Measurements from ENCODE around the gene SCAI. TPM values are rescaled to one million over a fixed set of nuclear protein-coding genes. Genes with fewer than 3 reads are reported as not detected.

The SCAI gene
- polyA plus RNA-seq, 2 of the 4 experiments (the other 2 are of a cell fraction), result 2.1 to 5.0 TPM

Other genes starting within 250 kb of the SCAI start
- 19.4 and 29.5 TPM in 2 replicates for gene GOLGA1, start 202.4 kb downstream of the SCAI start, polyA plus RNA-seq (2011; rRNA removed)
- gene GOLGA1, start 202.4 kb downstream of the SCAI start, polyA plus RNA-seq (2017; fragmentation: RNase III; extraction: RNeasy Plus Mini Kit Qiagen cat#74134 plus additional on column Dnase treatment), result 10.0 to 10.9 TPM (median 10.5 TPM) in 3 replicates
- 28.9 and 36.2 TPM in 2 replicates for gene PPP6C, start 46.3 kb upstream of the SCAI start, polyA plus RNA-seq (2011; rRNA removed)
- 25.3 to 28.7 TPM (median 27.0 TPM) in 3 replicates for gene PPP6C, start 46.3 kb upstream of the SCAI start, polyA plus RNA-seq (2017; fragmentation: RNase III; extraction: RNeasy Plus Mini Kit Qiagen cat#74134 plus additional on column Dnase treatment)
- 50.1 and 53.5 TPM in 2 replicates for gene RABEPK, start 57.0 kb upstream of the SCAI start, polyA plus RNA-seq (2011; rRNA removed)
- gene RABEPK, start 57.0 kb upstream of the SCAI start, polyA plus RNA-seq (2017; fragmentation: RNase III; extraction: RNeasy Plus Mini Kit Qiagen cat#74134 plus additional on column Dnase treatment), result 41.9 to 44.9 TPM (median 43.0 TPM) in 3 replicates
- gene HSPA5, start 97.8 kb upstream of the SCAI start, polyA plus RNA-seq (2011; rRNA removed), result 437 and 557 TPM in 2 replicates
- 227 to 254 TPM (median 245 TPM) in 3 replicates for gene HSPA5, start 97.8 kb upstream of the SCAI start, polyA plus RNA-seq (2017; fragmentation: RNase III; extraction: RNeasy Plus Mini Kit Qiagen cat#74134 plus additional on column Dnase treatment)
- 23.0 and 26.1 TPM in 2 replicates for gene GAPVD1, start 118.3 kb upstream of the SCAI start, polyA plus RNA-seq (2011; rRNA removed)
- gene GAPVD1, start 118.3 kb upstream of the SCAI start, polyA plus RNA-seq (2017; fragmentation: RNase III; extraction: RNeasy Plus Mini Kit Qiagen cat#74134 plus additional on column Dnase treatment), result 15.2 to 18.6 TPM (median 18.2 TPM) in 3 replicates